Astrocyte (in vitro differentiated cells and primary cell): ENCODE measurements around the gene FAM135A.

Experiments used
- CTCF ChIP-seq: IDR thresholded peaks from 2 replicates; pipeline ENCODE4 v1.5.1; 2011; ENCODE audit warnings: low read depth, mild to moderate bottlenecking, inconsistent platforms, low read length, moderate library complexity; ENCODE audit not compliant: insufficient read depth
- EZH2 ChIP-seq: IDR thresholded peaks from 2 replicates; pipeline ENCODE4 v1.6.1; 2012; ENCODE audit warnings: mild to moderate bottlenecking, low read length, inconsistent platforms; ENCODE audit not compliant: insufficient read depth

- TF ChIP-seq CTCF (no peak), EZH2 (no peak)
These were observed 153.6 kb downstream of the FAM135A start, which contains the start of gene SDHAF4 for GRCh38 chr6:70566751-70567382.
